ENCODE data around the gene LRP1B. TPM values are rescaled to one million over a fixed set of nuclear protein-coding genes. Genes with fewer than 3 reads are reported as not detected.

LRP1B gene
- total and polyA plus RNA-seq, 2 of the 8 experiments (the other 6 are each of a cell fraction or from before 2014, with no cell fraction given), result 0.03 TPM; not detected in 1

- H3K4ac ChIP-seq (replicated peaks; ENCODE audit: insufficient read length, low read depth, low read length), result no peak overlapping the region
- no peak overlapping the region for H3K14ac ChIP-seq (ENCODE audit: insufficient read length)
- no peak overlapping the region for H2BK15ac ChIP-seq (ENCODE audit: low read length)
- H3K36me3 ChIP-seq (ENCODE audit: control insufficient read depth in 2 of 4, insufficient read depth in 4 of 4, low read length in 3 of 4), result no peaks in the 10 kb centered on the region
- H2BK20ac ChIP-seq (ENCODE audit: low read length), result no peak overlapping the region
- H3K9ac ChIP-seq (replicated peaks in 1 of 4; ENCODE audit: extremely low read depth in 1 of 4, low read depth in 3 of 4, low read length in 3 of 4), result no peak overlapping the region
- H3K56ac ChIP-seq (replicated peaks; ENCODE audit: insufficient read length, low read depth, low read length), result no peak overlapping the region
- H3K27me3 ChIP-seq (replicated peaks in 1 of 4; ENCODE audit: control insufficient read depth in 3 of 4, extremely low read depth in 1 of 4, insufficient read depth in 3 of 4, low read length in 3 of 4), result no peaks in the 10 kb centered on the region
- no peak overlapping the region for H2AK5ac ChIP-seq (ENCODE audit: low read depth, low read length)
- DNase-seq (ENCODE audit: low read depth in 1 of 2, low spot score in 2 of 2) (no peak), FAIRE-seq (no peak)
- no peak overlapping the region for H3K18ac ChIP-seq (ENCODE audit: extremely low read depth, low read length)
- no peak overlapping the region for H4K8ac ChIP-seq (ENCODE audit: extremely low read depth, insufficient read depth, low read length)
- ChIA-PET CTCF (ENCODE audit: partially characterized antibody) (interaction anchor here (0.5 kb wide), 1 partner anchor 961 kb away, joined by 3 read pairs; no protein-coding TSS in a partner anchor), POLR2A (ENCODE audit: partially characterized antibody) (no interaction called here)
- no peak overlapping the region for H3K4me3 ChIP-seq (ENCODE audit: extremely low read depth in 1 of 4, insufficient read depth in 2 of 4, low read depth in 3 of 4, low read length in 4 of 4)
- TF ChIP-seq YY1 (IDR thresholded peaks at IDR 0.05; ENCODE audit: low read depth, low read length) (no peak), RAD21 (IDR thresholded peaks at IDR 0.05 in 1 of 2, conservative IDR thresholded peaks at IDR 0.05 in 1 of 2; ENCODE audit: low read depth in 2 of 2, low read length in 2 of 2) (no peak), CTCF (IDR thresholded peaks at IDR 0.05; ENCODE audit: control extremely low read depth in 1 of 3, insufficient read depth in 1 of 3, low read depth in 1 of 3, low read length in 3 of 3) (no peak), MAFK (IDR thresholded peaks at IDR 0.05; ENCODE audit: low read depth, low read length) (no peak), CEBPB (IDR thresholded peaks at IDR 0.05; ENCODE audit: low read depth, low read length) (no peak), FOSL1 (IDR thresholded peaks at IDR 0.05; ENCODE audit: insufficient read depth, low read depth, low read length) (no peak), NRF1 (IDR thresholded peaks at IDR 0.05; ENCODE audit: low read depth, low read length) (no peak), SIRT6 (IDR thresholded peaks at IDR 0.05; ENCODE audit: low read length) (no peak), CBX5 (IDR thresholded peaks at IDR 0.05; ENCODE audit: low read depth, low read length) (no peak), KDM5A (IDR thresholded peaks at IDR 0.05; ENCODE audit: low read length) (no peak), RXRA (IDR thresholded peaks at IDR 0.05; ENCODE audit: insufficient read depth, low read depth, low read length) (no peak), MAX (IDR thresholded peaks at IDR 0.05) (no peak)
- H3K27ac ChIP-seq (ENCODE audit: low read depth, low read length), result no peak overlapping the region
- H4K20me1 ChIP-seq (replicated peaks in 1 of 2; ENCODE audit: control insufficient read depth in 1 of 2, insufficient read depth in 2 of 2, low read length in 2 of 2), result no peaks in the 10 kb centered on the region
- H2BK120ac ChIP-seq (replicated peaks; ENCODE audit: low read depth, low read length), result no peak overlapping the region
- no peak overlapping the region for H2AFZ ChIP-seq (ENCODE audit: low read length)
- H3K9me3 ChIP-seq (ENCODE audit: insufficient read depth in 2 of 2, low read depth in 1 of 2, low read length in 1 of 2), result no peaks in the 10 kb centered on the region
- no peak overlapping the region for H3K4me2 ChIP-seq (ENCODE audit: insufficient read depth in 1 of 2, low read depth in 2 of 2, low read length in 2 of 2)
- no peaks in the 10 kb centered on the region for H3K79me2 ChIP-seq (ENCODE audit: control insufficient read depth in 1 of 2, insufficient read depth in 2 of 2, low read length in 2 of 2)
- no peak overlapping the region for H4K5ac ChIP-seq (ENCODE audit: insufficient read length, low read depth, low read length)
- H2BK12ac ChIP-seq (ENCODE audit: low read depth, low read length), result no peak overlapping the region
- H3K23me2 ChIP-seq (ENCODE audit: low read depth, low read length), result no peaks in the 10 kb centered on the region
- no peak overlapping the region for H4K91ac ChIP-seq (replicated peaks; ENCODE audit: insufficient read length, low read length)
- no peaks in the 10 kb centered on the region for H3K79me1 ChIP-seq (ENCODE audit: low read depth, low read length)
- H2BK5ac ChIP-seq (ENCODE audit: low read depth, low read length), result no peak overlapping the region
- no peaks in the 10 kb centered on the region for H3K4me1 ChIP-seq (replicated peaks in 1 of 4; ENCODE audit: control insufficient read depth in 3 of 4, insufficient read depth in 4 of 4, low read length in 3 of 4)
- H3K23ac ChIP-seq (ENCODE audit: insufficient read length), result no peak overlapping the region
These were observed 203.3 kb downstream of the LRP1B start for GRCh38 chr2:141927536-141927935.

Measured in H1 (cell line).